Central memory CD8-positive, alpha-beta T cell (primary cell): ENCODE data around the gene RPLP2.
A peak's percentile ranks its signal among the peaks of the same experiment; 100 is the strongest.

ENCODE experiments used
- ATAC-seq: fragments of 150-1000 bp; cut with Tn5 transposase; replicated peaks from 2 replicates; pipeline ENCODE4 v1.10.0; 2022; ENCODE audit warnings: mild to moderate bottlenecking, moderate FRiP score, moderate number of reproducible peaks; ENCODE audit not compliant: poor library complexity, severe bottlenecking; ENCODE audit errors: extremely low read depth
- DNase-seq, 2 donors: peaks; one replicate each; pipeline ENCODE4 v3.0.0; 2021; ENCODE audit warnings: low spot score in 2 of 2
- H3K27ac Mint-ChIP-seq: one replicate; pipeline ENCODE4 v1.8.0; 2022; ENCODE audit warnings: low read depth, mild to moderate bottlenecking, moderate library complexity, mixed read lengths
- H3K27me3 Mint-ChIP-seq: one replicate; pipeline ENCODE4 v1.8.0; 2022; ENCODE audit warnings: mixed read lengths
- H3K36me3 Mint-ChIP-seq: one replicate; pipeline ENCODE4 v1.8.0; 2022; ENCODE audit warnings: mild to moderate bottlenecking, moderate library complexity, mixed read lengths; ENCODE audit not compliant: insufficient read depth
- H3K4me1 Mint-ChIP-seq: one replicate; pipeline ENCODE4 v1.8.0; 2022; ENCODE audit warnings: mixed read lengths
- H3K4me3 Mint-ChIP-seq: one replicate; pipeline ENCODE4 v1.8.0; 2022; ENCODE audit warnings: mild to moderate bottlenecking, moderate library complexity, mixed read lengths
- H3K9me3 Mint-ChIP-seq: one replicate; pipeline ENCODE4 v1.8.0; 2022; ENCODE audit warnings: mixed read lengths

The RPLP2 gene

GRCh38 chr11:808427-809286 lies 1.1 kb upstream of the RPLP2 start:
- H3K27ac Mint-ChIP-seq = peak overlapping the region; percentile 95
- H3K27me3 Mint-ChIP-seq = no peaks in the 10 kb centered on the region
- H3K4me1 Mint-ChIP-seq = peaks cover 35% of the 10 kb centered on the region
- peaks cover 46% of the 10 kb centered on the region for H3K36me3 Mint-ChIP-seq
- peak overlapping the region; percentile 89 for H3K4me3 Mint-ChIP-seq
- no peaks in the 10 kb centered on the region for H3K9me3 Mint-ChIP-seq
- no peak for ATAC-seq
- DNase-seq = no peak

- no peaks in the 10 kb centered on the region for H3K9me3 Mint-ChIP-seq
- ATAC-seq (peak; percentile 20), DNase-seq (no peak)
- no peaks in the 10 kb centered on the region for H3K27me3 Mint-ChIP-seq
- peak overlapping the region; percentile 95 for H3K27ac Mint-ChIP-seq
- peak overlapping the region; percentile 89 for H3K4me3 Mint-ChIP-seq
- H3K36me3 Mint-ChIP-seq = peaks cover 50% of the 10 kb centered on the region
- peaks cover 35% of the 10 kb centered on the region for H3K4me1 Mint-ChIP-seq
These were observed 337 bp downstream of the RPLP2 start for GRCh38 chr11:810040-810567.

GRCh38 chr11:811446-812245 lies 1.9 kb downstream of the RPLP2 start:
- Mint-ChIP-seq H3K4me3 (peak overlapping the region; percentile 89), H3K4me1 (peaks cover 35% of the 10 kb centered on the region), H3K9me3 (no peaks in the 10 kb centered on the region), H3K27me3 (no peaks in the 10 kb centered on the region), H3K36me3 (peaks cover 51% of the 10 kb centered on the region), H3K27ac (peak overlapping the region; percentile 95)
- DNase-seq = no peak
- ATAC-seq = no peak

- Mint-ChIP-seq H3K9me3 (no peaks in the 10 kb centered on the region), H3K4me3 (peak overlapping the region; percentile 89), H3K4me1 (peaks cover 35% of the 10 kb centered on the region), H3K27me3 (no peaks in the 10 kb centered on the region), H3K27ac (no peak overlapping the region), H3K36me3 (peaks cover 49% of the 10 kb centered on the region)
- DNase-seq (no peak), ATAC-seq (no peak)
These were observed 2.6 kb downstream of the RPLP2 start for GRCh38 chr11:812390-812789.

- no peak overlapping the region for H3K4me3 Mint-ChIP-seq
- ATAC-seq = no peak
These were observed 3.3 kb downstream of the RPLP2 start for GRCh38 chr11:813072-813455.

GRCh38 chr11:813456-814096 lies 3.8 kb downstream of the RPLP2 start:
- no peaks in the 10 kb centered on the region for H3K9me3 Mint-ChIP-seq
- DNase-seq = no peak
- H3K27me3 Mint-ChIP-seq = no peaks in the 10 kb centered on the region

More at GRCh38 chr11:813072-813455, 3.3 kb downstream of the RPLP2 start:
- no peaks in the 10 kb centered on the region for H3K27me3 Mint-ChIP-seq
- peaks cover 51% of the 10 kb centered on the region for H3K36me3 Mint-ChIP-seq
- peaks cover 30% of the 10 kb centered on the region for H3K4me1 Mint-ChIP-seq
- no peaks in the 10 kb centered on the region for H3K9me3 Mint-ChIP-seq
- no peak for DNase-seq
- no peak overlapping the region for H3K27ac Mint-ChIP-seq

GRCh38 chr11:815675-816432 lies 6.1 kb downstream of the RPLP2 start:
- Mint-ChIP-seq H3K4me3 (no peak overlapping the region), H3K27ac (no peak overlapping the region), H3K27me3 (no peaks in the 10 kb centered on the region), H3K9me3 (no peaks in the 10 kb centered on the region), H3K36me3 (peaks cover 36% of the 10 kb centered on the region), H3K4me1 (peaks cover 20% of the 10 kb centered on the region)
- DNase-seq (no peak), ATAC-seq (no peak)

More at GRCh38 chr11:813456-814096, 3.8 kb downstream of the RPLP2 start:
- Mint-ChIP-seq H3K4me1 (peaks cover 26% of the 10 kb centered on the region), H3K4me3 (no peak overlapping the region), H3K36me3 (peaks cover 51% of the 10 kb centered on the region), H3K27ac (no peak overlapping the region)
- no peak for ATAC-seq

- Mint-ChIP-seq H3K4me3 (no peak overlapping the region), H3K27me3 (no peaks in the 10 kb centered on the region), H3K27ac (no peak overlapping the region), H3K4me1 (peaks cover 21% of the 10 kb centered on the region), H3K9me3 (no peaks in the 10 kb centered on the region), H3K36me3 (peaks cover 31% of the 10 kb centered on the region)
- ATAC-seq (no peak), DNase-seq (no peak)
These were observed 6.6 kb downstream of the RPLP2 start for GRCh38 chr11:816433-816779.

- H3K4me3 Mint-ChIP-seq = peak within 1 kb of the TSS; percentile 80
- peaks cover 23% of the 10 kb centered on the region for H3K36me3 Mint-ChIP-seq
- peak within 1 kb of the TSS; percentile 72 for H3K27ac Mint-ChIP-seq
- no peak for DNase-seq
- H3K9me3 Mint-ChIP-seq = no peaks in the 10 kb centered on the region
- ATAC-seq = no peak
- no peaks in the 10 kb centered on the region for H3K27me3 Mint-ChIP-seq
- H3K4me1 Mint-ChIP-seq = peaks cover 23% of the 10 kb centered on the region
These were observed 8.8 kb downstream of the RPLP2 start, which contains the start of gene PNPLA2 for GRCh38 chr11:818396-819128. Gene PNPLA2, plus strand, starts transcription at chr11:818914. Its CDS starts 805 bp downstream, at chr11:819719.

GRCh38 chr11:819129-819931 lies 9.6 kb downstream of the RPLP2 start:
- H3K9me3 Mint-ChIP-seq = no peaks in the 10 kb centered on the region
- peaks cover 25% of the 10 kb centered on the region for H3K36me3 Mint-ChIP-seq
- peaks cover 23% of the 10 kb centered on the region for H3K4me1 Mint-ChIP-seq
- peak; percentile 87 to 88 for DNase-seq
- H3K27ac Mint-ChIP-seq = peak overlapping the region; percentile 72
- peak overlapping the region; percentile 80 for H3K4me3 Mint-ChIP-seq
- H3K27me3 Mint-ChIP-seq = no peaks in the 10 kb centered on the region
- peak; percentile 72 for ATAC-seq
